ENCODE data around the gene DHX38. TPM values are rescaled to one million over a fixed set of nuclear protein-coding genes. Genes with fewer than 3 reads are reported as not detected.
"Not testable (repeated sequence)": the region's sequence is repeated elsewhere in the genome, so short reads cannot be mapped to it uniquely, and the experiment has no call there.

The DHX38 gene
- total and polyA plus RNA-seq, 2 donors from 2014 or later = 23.3 to 60.9 TPM

GRCh38 chr16:72049110-72049509, 44.5 kb upstream of the DHX38 start:
- intact Hi-C loops (cut with DNase I) = no loop called here
- DNase-seq = no peak
- no peak for TF ChIP-seq CTCF (IDR thresholded peaks at IDR 0.05; ENCODE audit: borderline replicate concordance, extremely low read depth, insufficient read depth)

GRCh38 chr16:72050769-72051464, 42.7 kb upstream of the DHX38 start:
- Histone ChIP-seq H3K9me3 (ENCODE audit: control insufficient read depth in 2 of 3, insufficient read depth in 1 of 3, low read length in 3 of 3) (no peaks in the 10 kb centered on the region), H3K4me1 (ENCODE audit: control insufficient read depth in 2 of 3, insufficient read depth in 2 of 3, low read depth in 1 of 3, low read length in 3 of 3) (no peaks in the 10 kb centered on the region), H3K36me3 (ENCODE audit: control insufficient read depth in 2 of 3, insufficient read depth in 3 of 3, low read length in 3 of 3) (no peaks in the 10 kb centered on the region), H3K4me3 (ENCODE audit: low read length in 3 of 3) (no peak overlapping the region), H3K27me3 (ENCODE audit: control insufficient read depth, insufficient read depth, low read length) (no peaks in the 10 kb centered on the region), H3K27ac (ENCODE audit: low read depth in 2 of 2, low read length in 2 of 2) (no peak overlapping the region), H3K9ac (ENCODE audit: low read length in 3 of 3) (no peak overlapping the region)
- no peak for DNase-seq
- TF ChIP-seq CTCF (IDR thresholded peaks at IDR 0.05; ENCODE audit: borderline replicate concordance, extremely low read depth, insufficient read depth) = no peak
- intact Hi-C loops (cut with DNase I) = no loop called here
- no peak for FAIRE-seq

More at GRCh38 chr16:72049110-72049509, 44.5 kb upstream of the DHX38 start:
- H3K4me3 ChIP-seq (ENCODE audit: low read length in 3 of 3) = no peak overlapping the region
- no peak for FAIRE-seq
- no peak overlapping the region for H3K27ac ChIP-seq (ENCODE audit: low read depth in 2 of 2, low read length in 2 of 2)
- H3K4me1 ChIP-seq (ENCODE audit: control insufficient read depth in 2 of 3, insufficient read depth in 2 of 3, low read depth in 1 of 3, low read length in 3 of 3) = peaks cover 0 to 4% (median 0%) of the 10 kb centered on the region in 3 donors
- no peaks in the 10 kb centered on the region for H3K27me3 ChIP-seq (ENCODE audit: control insufficient read depth, insufficient read depth, low read length)
- no peaks in the 10 kb centered on the region for H3K36me3 ChIP-seq (ENCODE audit: control insufficient read depth in 2 of 3, insufficient read depth in 3 of 3, low read length in 3 of 3)
- no peaks in the 10 kb centered on the region for H3K9me3 ChIP-seq (ENCODE audit: control insufficient read depth in 2 of 3, insufficient read depth in 1 of 3, low read length in 3 of 3)
- H3K9ac ChIP-seq (ENCODE audit: low read length in 3 of 3) = no peak overlapping the region

- intact Hi-C loops (cut with DNase I) = no loop called here
- Histone ChIP-seq H3K4me1 (ENCODE audit: control insufficient read depth in 2 of 3, insufficient read depth in 2 of 3, low read depth in 1 of 3, low read length in 3 of 3) (no peaks in the 10 kb centered on the region), H3K36me3 (ENCODE audit: control insufficient read depth in 2 of 3, insufficient read depth in 3 of 3, low read length in 3 of 3) (no peaks in the 10 kb centered on the region), H3K9ac (ENCODE audit: low read length in 3 of 3) (no peak overlapping the region), H3K4me3 (ENCODE audit: low read length in 3 of 3) (no peak overlapping the region), H3K27ac (ENCODE audit: low read depth in 2 of 2, low read length in 2 of 2) (no peak overlapping the region), H3K9me3 (ENCODE audit: control insufficient read depth in 2 of 3, insufficient read depth in 1 of 3, low read length in 3 of 3) (no peaks in the 10 kb centered on the region), H3K27me3 (ENCODE audit: control insufficient read depth, insufficient read depth, low read length) (no peaks in the 10 kb centered on the region)
- no peak for FAIRE-seq
- DNase-seq = no peak
- TF ChIP-seq CTCF (IDR thresholded peaks at IDR 0.05; ENCODE audit: borderline replicate concordance, extremely low read depth, insufficient read depth) = no peak
Measured at GRCh38 chr16:72051818-72052217, 41.8 kb upstream of the DHX38 start.

GRCh38 chr16:72054254-72054847, 39.3 kb upstream of the DHX38 start, which contains the start of gene HP:
Gene HP, plus strand, starts transcription at chr16:72054505. Its CDS starts 148 bp downstream, at chr16:72054653.
- DNase-seq; H3K36me3 ChIP-seq (ENCODE audit: control insufficient read depth in 2 of 3, insufficient read depth in 3 of 3, low read length in 3 of 3); H3K9ac ChIP-seq (ENCODE audit: low read length in 3 of 3); H3K9me3 ChIP-seq (ENCODE audit: control insufficient read depth in 2 of 3, insufficient read depth in 1 of 3, low read length in 3 of 3); FAIRE-seq; H3K4me1 ChIP-seq (ENCODE audit: control insufficient read depth in 2 of 3, insufficient read depth in 2 of 3, low read depth in 1 of 3, low read length in 3 of 3); intact Hi-C loops (cut with DNase I); H3K27ac ChIP-seq (ENCODE audit: low read depth in 2 of 2, low read length in 2 of 2); H3K4me3 ChIP-seq (ENCODE audit: low read length in 3 of 3); H3K27me3 ChIP-seq (ENCODE audit: control insufficient read depth, insufficient read depth, low read length): not testable (repeated sequence)

Data from kidney (tissue), 14 donors.